Peyer's patch (tissue), 4 donors: ENCODE data around the gene PDE11A. TPM values are rescaled to one million over a fixed set of nuclear protein-coding genes. Genes with fewer than 3 reads are reported as not detected.

ENCODE experiments used
- DNase-seq, 3 donors: peaks; one replicate each; pipeline ENCODE4 v3.0.0-alpha.2; 2017 to 2019
- H3K27ac ChIP-seq, 4 donors: fragments of 200-600 bp; sonication (generic); one replicate each; pipeline ENCODE4 v1.5.1; 2016 to 2019
- H3K27me3 ChIP-seq, 2 donors: fragments of 200-600 bp; sonication (generic); one replicate each; pipeline ENCODE4 v1.5.1; 2019
- H3K36me3 ChIP-seq, 3 donors: fragments of 200-600 bp; sonication (generic); one replicate each; pipeline ENCODE4 v1.5.1; 2016 to 2019
- H3K4me1 ChIP-seq, 4 donors: fragments of 200-600 bp; sonication (generic); one replicate each; pipeline ENCODE4 v1.5.1; 2016 to 2019
- H3K4me3 ChIP-seq, 4 donors: fragments of 200-600 bp; sonication (generic); 1 replicate in 3 of 4; 2 replicates in 1 of 4; pipeline ENCODE4 v1.5.1; 2016 to 2019; ENCODE audit warnings: mild to moderate bottlenecking in 1 of 4
- H3K9me3 ChIP-seq, 4 donors: fragments of 200-600 bp; sonication (generic); one replicate each; pipeline ENCODE4 v1.5.1; 2016 to 2019; ENCODE audit warnings: mild to moderate bottlenecking in 1 of 4
- CTCF ChIP-seq, 6 experiments: fragments of 450-650 bp in 4 of 6; fragments of 200-600 bp in 2 of 6; sonication (generic) in 1 of 6; IDR thresholded peaks; one replicate each; pipeline ENCODE4 v1.5.1; 2017 to 2019; ENCODE audit warnings: antibody characterized with exemption in 6 of 6, mild to moderate bottlenecking in 3 of 6, moderate library complexity in 1 of 6
- POLR2A ChIP-seq, 2 donors: fragments of 450-650 bp; IDR thresholded peaks; one replicate each; pipeline ENCODE4 v1.5.1; 2017; ENCODE audit warnings: antibody characterized with exemption in 2 of 2, mild to moderate bottlenecking in 2 of 2, moderate library complexity in 2 of 2
- total RNA-seq, 4 donors: library from RNA; depleted of rRNA; stranded (reverse); fragments of >200 nt; gene quantifications; one replicate each; pipeline ENCODE4 v1.1.0, GENCODE V29; 2016

The PDE11A gene
- total RNA-seq, 4 donors from 2014 or later = 1.6 to 2.1 (median 1.7) TPM

DNA sequence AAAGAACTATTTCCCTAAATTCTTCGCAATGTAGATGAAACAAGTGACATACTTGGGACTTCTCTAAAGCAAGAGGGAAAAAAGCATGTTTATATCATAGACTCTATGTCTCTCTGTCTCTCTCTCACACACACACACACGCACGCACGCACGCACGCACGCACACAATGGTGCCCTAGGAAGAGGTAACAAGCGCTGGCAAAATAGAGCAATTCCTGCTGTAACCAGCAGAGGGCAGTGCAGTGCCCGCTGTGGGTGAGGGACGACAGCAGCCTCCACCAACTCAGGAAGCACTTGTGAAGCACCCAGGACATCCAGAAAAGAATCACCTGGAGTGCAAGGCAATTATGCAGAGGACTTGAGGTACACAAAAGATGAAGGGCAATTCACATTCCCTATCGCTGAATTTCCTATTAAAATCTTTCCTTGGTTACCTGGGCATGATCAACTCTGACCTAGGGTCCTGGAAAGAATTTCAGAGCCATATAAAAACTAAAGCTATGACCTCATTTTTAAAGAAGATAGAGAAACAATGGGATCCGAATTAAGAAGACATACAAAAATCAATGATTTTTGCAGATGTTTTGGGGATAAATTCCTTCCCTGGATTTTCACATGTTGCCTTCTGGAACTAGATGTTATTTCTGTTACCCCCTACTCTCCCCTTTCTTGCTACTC, 166.4 kb downstream of the PDE11A start:
- no peaks in the 10 kb centered on the region for H3K9me3 ChIP-seq
- DNase-seq = peak; percentile 17 to 78 (median 72)
- no peak overlapping the region for H3K27ac ChIP-seq
- no peaks in the 10 kb centered on the region for H3K36me3 ChIP-seq
- no peaks in the 10 kb centered on the region for H3K27me3 ChIP-seq
- no peak overlapping the region for H3K4me3 ChIP-seq
- TF ChIP-seq CTCF (IDR thresholded peaks at IDR 0.05) (peak in 4 of 6 experiments; percentile 60 to 78 (median 72)), POLR2A (IDR thresholded peaks at IDR 0.05) (no peak)
- no peaks in the 10 kb centered on the region for H3K4me1 ChIP-seq

DNA sequence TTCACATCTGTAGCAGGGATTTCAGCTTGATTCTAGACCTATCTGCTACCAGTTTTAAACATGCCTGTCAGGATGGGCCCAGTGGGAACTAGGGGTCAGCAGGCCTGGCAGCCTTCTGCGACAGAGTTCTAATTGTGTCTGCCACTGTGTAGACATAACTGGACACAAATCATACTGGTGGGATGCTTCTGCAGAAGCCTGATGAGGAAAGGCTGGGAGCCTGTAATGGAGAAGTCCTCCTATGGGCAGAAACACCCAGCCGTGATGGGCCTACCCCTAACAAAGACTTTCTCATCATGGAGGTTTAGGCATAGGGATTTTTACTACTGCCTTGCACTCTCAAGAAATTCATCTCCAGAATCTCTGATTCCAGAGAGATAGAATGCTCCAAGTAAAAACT, 166.9 kb downstream of the PDE11A start:
- Histone ChIP-seq H3K36me3 (no peaks in the 10 kb centered on the region), H3K9me3 (no peaks in the 10 kb centered on the region), H3K27me3 (no peaks in the 10 kb centered on the region), H3K4me1 (no peaks in the 10 kb centered on the region), H3K4me3 (no peak overlapping the region), H3K27ac (no peak overlapping the region)
- no peak for TF ChIP-seq CTCF (IDR thresholded peaks at IDR 0.05)
- TF ChIP-seq POLR2A (IDR thresholded peaks at IDR 0.05) = no peak
- no peak for DNase-seq

GRCh38 chr2:177902395-177903163, 170.0 kb downstream of the PDE11A start:
- no peaks in the 10 kb centered on the region for H3K27me3 ChIP-seq
- TF ChIP-seq CTCF (IDR thresholded peaks at IDR 0.05) = no peak
- TF ChIP-seq POLR2A (IDR thresholded peaks at IDR 0.05) = no peak
- no peak for DNase-seq
- H3K27ac ChIP-seq = no peak overlapping the region
- no peak overlapping the region for H3K4me3 ChIP-seq
- no peaks in the 10 kb centered on the region for H3K4me1 ChIP-seq
- H3K36me3 ChIP-seq = no peaks in the 10 kb centered on the region
- H3K9me3 ChIP-seq = no peaks in the 10 kb centered on the region

- H3K4me3 ChIP-seq = no peak overlapping the region
These were observed 172.5 kb downstream of the PDE11A start for GRCh38 chr2:177900082-177900481.

DNA sequence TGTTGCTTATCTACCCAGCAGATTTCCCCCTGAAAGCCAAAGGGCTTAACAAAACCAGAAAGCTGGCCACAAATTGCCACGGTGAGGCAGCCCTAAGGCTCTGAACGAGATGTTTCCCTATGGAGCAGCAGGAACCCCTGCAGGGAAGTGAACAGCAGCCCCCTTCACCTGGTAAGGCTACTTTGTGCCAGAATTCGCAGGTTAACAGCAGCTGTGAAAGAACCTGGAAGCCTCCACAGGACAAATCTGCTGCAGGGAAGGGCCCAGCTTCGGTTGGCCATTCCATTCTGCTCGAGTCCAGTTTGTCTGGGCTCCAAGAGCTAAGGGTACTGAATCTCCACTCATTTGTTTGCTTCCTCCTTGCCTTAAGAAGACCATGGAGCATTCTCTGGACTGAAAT, 175.3 kb downstream of the PDE11A start:
- Histone ChIP-seq H3K4me1 (no peaks in the 10 kb centered on the region), H3K9me3 (no peaks in the 10 kb centered on the region), H3K36me3 (no peaks in the 10 kb centered on the region), H3K27ac (no peak overlapping the region), H3K4me3 (no peak overlapping the region), H3K27me3 (no peaks in the 10 kb centered on the region)
- no peak for TF ChIP-seq CTCF (IDR thresholded peaks at IDR 0.05)
- TF ChIP-seq POLR2A (IDR thresholded peaks at IDR 0.05) = no peak
- DNase-seq = no peak

More at GRCh38 chr2:177900082-177900481, 172.5 kb downstream of the PDE11A start:
- Histone ChIP-seq H3K4me1 (no peaks in the 10 kb centered on the region), H3K27me3 (no peaks in the 10 kb centered on the region), H3K9me3 (no peaks in the 10 kb centered on the region), H3K36me3 (no peaks in the 10 kb centered on the region), H3K27ac (no peak overlapping the region)
- DNase-seq = no peak
- TF ChIP-seq POLR2A (IDR thresholded peaks at IDR 0.05) = no peak
- TF ChIP-seq CTCF (IDR thresholded peaks at IDR 0.05) = no peak
